GM21717 (cell line): ENCODE data around the gene CDON.
"Not testable (repeated sequence)": the region's sequence is repeated elsewhere in the genome, so short reads cannot be mapped to it uniquely, and the experiment has no call there.

Experiments used
- ATAC-seq: cut with Tn5 transposase; IDR thresholded peaks from one replicate; pipeline ENCODE4 v1.9.1; 2021; ENCODE audit warnings: mild to moderate bottlenecking, moderate library complexity; ENCODE audit not compliant: unreplicated experiment

Gene CDON

GRCh38 chr11:125930076-125930450, 132.6 kb downstream of the CDON start:
- no peak for ATAC-seq

GRCh38 chr11:125929445-125930075, 133.1 kb downstream of the CDON start:
- ATAC-seq, result no peak

- no peak for ATAC-seq
Measured at GRCh38 chr11:125926682-125927081, 136.0 kb downstream of the CDON start.

- ATAC-seq, result no peak
Measured at GRCh38 chr11:125925804-125926203, 136.9 kb downstream of the CDON start.

GRCh38 chr11:125925247-125925740, 137.4 kb downstream of the CDON start:
- no peak for ATAC-seq

- no peak for ATAC-seq
Measured at GRCh38 chr11:125924384-125925007, 138.2 kb downstream of the CDON start.

- ATAC-seq, result no peak
Measured at GRCh38 chr11:125923633-125924032, 139.0 kb downstream of the CDON start.

- no peak for ATAC-seq
Measured at GRCh38 chr11:125923012-125923579, 139.6 kb downstream of the CDON start.

GRCh38 chr11:125922156-125922555, 140.5 kb downstream of the CDON start:
- no peak for ATAC-seq

- ATAC-seq, result no peak
Measured at GRCh38 chr11:125921042-125921441, 141.6 kb downstream of the CDON start.

GRCh38 chr11:125918140-125918840, 144.4 kb downstream of the CDON start:
- no peak for ATAC-seq

GRCh38 chr11:125916683-125917347, 145.9 kb downstream of the CDON start:
- ATAC-seq, result no peak

GRCh38 chr11:125914601-125915000, 148.1 kb downstream of the CDON start:
- ATAC-seq, result not testable (repeated sequence)

- no peak for ATAC-seq
Measured at GRCh38 chr11:125910226-125910849, 152.3 kb downstream of the CDON start.
